HepG2 (cell line): Measurements from ENCODE around the gene PRDX2. TPM values are rescaled to one million over a fixed set of nuclear protein-coding genes. Genes with fewer than 3 reads are reported as not detected.

Experiments used
- ATF1 ChIP-seq: IDR thresholded peaks from 2 replicates; pipeline ENCODE4 v1.6.1; 2016; ENCODE audit warnings: mild to moderate bottlenecking, control low read depth
- ATF2 ChIP-seq: sonication (generic); formaldehyde crosslinking; IDR thresholded peaks from 2 replicates; pipeline ENCODE4 v1.4.0; 2020; ENCODE audit warnings: missing genetic modification reagents
- CCDC6 ChIP-seq: sonication (generic); formaldehyde crosslinking; IDR thresholded peaks from 2 replicates; pipeline ENCODE4 v1.8.1; 2022; ENCODE audit warnings: mild to moderate bottlenecking, missing genetic modification reagents, moderate library complexity
- ONECUT2 ChIP-seq: sonication (generic); formaldehyde crosslinking; IDR thresholded peaks from 2 replicates; pipeline ENCODE4 v1.4.0; 2020; ENCODE audit warnings: missing genetic modification reagents
- PATZ1 ChIP-seq: sonication (generic); formaldehyde crosslinking; IDR thresholded peaks from 2 replicates; pipeline ENCODE4 v1.4.0; 2020; ENCODE audit warnings: missing genetic modification reagents
- POLR2AphosphoS2 ChIP-seq: IDR thresholded peaks from 2 replicates; pipeline ENCODE4 v1.6.1; 2011; ENCODE audit warnings: low read depth, low read length, improper control_type of control experiment
- POLR2AphosphoS5 ChIP-seq: IDR thresholded peaks from 2 replicates; pipeline ENCODE4 v1.6.1; 2012; ENCODE audit warnings: low read depth, low read length
- SMAD9 ChIP-seq: sonication (generic); formaldehyde crosslinking; IDR thresholded peaks from 2 replicates; pipeline ENCODE4 v1.5.1; 2020; ENCODE audit warnings: mild to moderate bottlenecking, missing genetic modification reagents
- THAP7 ChIP-seq: sonication (generic); formaldehyde crosslinking; IDR thresholded peaks from 2 replicates; pipeline ENCODE4 v1.8.1; 2023; ENCODE audit warnings: mild to moderate bottlenecking, missing genetic modification reagents
- ZBTB40 ChIP-seq, 2 experiments: fragments of 450-650 bp in 1 of 2; sonication (generic) in 1 of 2; formaldehyde crosslinking in 1 of 2; IDR thresholded peaks; 2 replicates each; pipeline versions ENCODE4 v1.6.1 to v1.8.0; 2016 to 2022; ENCODE audit warnings: antibody characterized with exemption in 1 of 2, mild to moderate bottlenecking in 1 of 2, missing genetic modification reagents in 1 of 2
- ZNF329 ChIP-seq: sonication (generic); formaldehyde crosslinking; IDR thresholded peaks from 2 replicates; pipeline ENCODE4 v1.9.0; 2021; ENCODE audit warnings: low read depth, mild to moderate bottlenecking, missing genetic modification reagents
- ZNF431 ChIP-seq: sonication (generic); formaldehyde crosslinking; IDR thresholded peaks from 2 replicates; pipeline ENCODE4 v1.9.0; 2022; ENCODE audit warnings: missing genetic modification reagents, low read depth, mild to moderate bottlenecking, borderline replicate concordance
- ZNF781 ChIP-seq: sonication (generic); formaldehyde crosslinking; IDR thresholded peaks from 2 replicates; pipeline ENCODE4 v1.5.1; 2020; ENCODE audit warnings: borderline replicate concordance, mild to moderate bottlenecking, missing genetic modification reagents; ENCODE audit errors: not compliant biosample characterization
- polyA plus RNA-seq, 8 experiments: library from polyadenylated mRNA; depleted of rRNA in 3 of 8; stranded (reverse) in 7 of 8; unstranded in 1 of 8; fragments of >200 nt; fragmentation: Illumina TruSeq in 4 of 8; extraction: Trizol in 4 of 8; gene quantifications; 2 replicates each; pipeline versions ENCODE4 v1.2.1 to v1.2.3, GENCODE V29; 2011 to 2016; ENCODE audit warnings: low read depth in 4 of 8, missing spikeins in 1 of 8, mixed read lengths in 1 of 8; ENCODE audit not compliant: insufficient read depth in 1 of 8
- total RNA-seq, 5 experiments: library from RNA; depleted of rRNA; stranded (reverse); fragments of >200 nt; fragmentation: Illumina TruSeq; extraction: Trizol; gene quantifications; 2 replicates each; pipeline ENCODE4 v1.2.3, GENCODE V29; 2016; ENCODE audit warnings: low read depth in 1 of 5

The PRDX2 gene
- total and polyA plus RNA-seq, 2 of the 13 experiments (the other 11 are each of a cell fraction or from before 2014, with no cell fraction given) = 218 to 381 TPM

- TF ChIP-seq ZBTB40 (IDR thresholded peaks at IDR 0.05) (no peak), ZBTB40 (CRISPR knock-in tag; IDR thresholded peaks at IDR 0.05) (no peak), THAP7 (CRISPR knock-in tag) (no peak), SMAD9 (CRISPR knock-in tag) (no peak), PATZ1 (peak; percentile 34; the same call in 1 of the 2 replicates), POLR2AphosphoS2 (no peak), ZNF329 (CRISPR knock-in tag) (no peak), POLR2AphosphoS5 (no peak), ZNF431 (0 out of 2 replicates have a peak, but pooled peaks have one; percentile 54), ATF1 (CRISPR knock-in tag) (no peak), ATF2 (CRISPR knock-in tag) (no peak), ONECUT2 (CRISPR knock-in tag) (no peak), CCDC6 (CRISPR knock-in tag) (no peak), ZNF781 (CRISPR knock-in tag) (no peak)
These were observed 606 bp downstream of the PRDX2 start (continued) for GRCh38 chr19:12800923-12801465.
